GM12878 (cell line): ENCODE data around the gene IDI2.

Source experiments
- ETV6 ChIP-seq, 2 experiments: fragments of 450-650 bp in 1 of 2; IDR thresholded peaks in 1 of 2; conservative IDR thresholded peaks in 1 of 2; 2 replicates each; pipeline ENCODE4 v1.6.1; 2014; ENCODE audit warnings: antibody characterized with exemption in 1 of 2, borderline replicate concordance in 1 of 2, low read depth in 1 of 2, mild to moderate bottlenecking in 1 of 2, moderate library complexity in 1 of 2
- JUND ChIP-seq: IDR thresholded peaks from 2 replicates; pipeline ENCODE4 v1.6.1; 2012; ENCODE audit warnings: low read depth, mild to moderate bottlenecking, low read length, improper control_type of control experiment, moderate library complexity
- POLR2AphosphoS2 ChIP-seq: IDR thresholded peaks from 2 replicates; pipeline ENCODE4 v1.6.1; 2011; ENCODE audit warnings: low read depth, mild to moderate bottlenecking, low read length, improper control_type of control experiment, moderate library complexity
- TF ChIP-seq, protein P1 (sequence below), 3 experiments: IDR thresholded peaks in 2 of 3; conservative IDR thresholded peaks in 1 of 3; 2 replicates each; pipeline ENCODE4 v1.5.1; 2011; ENCODE audit warnings: low read depth in 3 of 3, low read length in 3 of 3, mild to moderate bottlenecking in 3 of 3, control low read depth in 2 of 3, moderate library complexity in 2 of 3, inconsistent platforms in 1 of 3, mixed read lengths in 1 of 3; ENCODE audit not compliant: control insufficient read depth in 2 of 3, insufficient read depth in 1 of 3; ENCODE audit errors: extremely low read depth in 1 of 3

DNA sequence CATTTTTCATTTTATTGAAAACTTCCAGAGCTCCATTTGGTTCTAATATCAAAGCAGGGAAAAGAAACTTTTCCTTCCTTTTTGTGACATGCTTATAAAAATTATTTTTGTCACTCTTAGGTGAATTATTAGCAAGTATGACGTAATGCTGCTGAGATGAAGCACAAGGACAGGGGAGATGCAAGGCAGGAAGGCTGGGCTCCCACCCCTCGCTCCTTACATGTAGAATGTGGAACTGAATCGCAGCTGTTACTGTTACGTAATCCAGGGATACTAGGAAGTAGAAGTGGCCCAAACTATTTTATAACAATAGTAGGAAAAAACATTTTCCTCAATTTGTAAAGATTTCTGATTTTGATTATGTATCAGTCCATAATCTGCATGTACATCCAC, 54.5 kb downstream of the IDI2 start:
- TF ChIP-seq POLR2AphosphoS2 = no peak
- TF ChIP-seq, protein P1, sequence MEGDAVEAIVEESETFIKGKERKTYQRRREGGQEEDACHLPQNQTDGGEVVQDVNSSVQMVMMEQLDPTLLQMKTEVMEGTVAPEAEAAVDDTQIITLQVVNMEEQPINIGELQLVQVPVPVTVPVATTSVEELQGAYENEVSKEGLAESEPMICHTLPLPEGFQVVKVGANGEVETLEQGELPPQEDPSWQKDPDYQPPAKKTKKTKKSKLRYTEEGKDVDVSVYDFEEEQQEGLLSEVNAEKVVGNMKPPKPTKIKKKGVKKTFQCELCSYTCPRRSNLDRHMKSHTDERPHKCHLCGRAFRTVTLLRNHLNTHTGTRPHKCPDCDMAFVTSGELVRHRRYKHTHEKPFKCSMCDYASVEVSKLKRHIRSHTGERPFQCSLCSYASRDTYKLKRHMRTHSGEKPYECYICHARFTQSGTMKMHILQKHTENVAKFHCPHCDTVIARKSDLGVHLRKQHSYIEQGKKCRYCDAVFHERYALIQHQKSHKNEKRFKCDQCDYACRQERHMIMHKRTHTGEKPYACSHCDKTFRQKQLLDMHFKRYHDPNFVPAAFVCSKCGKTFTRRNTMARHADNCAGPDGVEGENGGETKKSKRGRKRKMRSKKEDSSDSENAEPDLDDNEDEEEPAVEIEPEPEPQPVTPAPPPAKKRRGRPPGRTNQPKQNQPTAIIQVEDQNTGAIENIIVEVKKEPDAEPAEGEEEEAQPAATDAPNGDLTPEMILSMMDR (IDR thresholded peaks at IDR 0.05 in 2 of 3, conservative IDR thresholded peaks at IDR 0.05 in 1 of 3; ENCODE audit: control insufficient read depth in 2 of 3, extremely low read depth in 1 of 3, insufficient read depth in 1 of 3, low read depth in 3 of 3, low read length in 3 of 3) = no peak
- TF ChIP-seq ETV6 (conservative IDR thresholded peaks at IDR 0.05 in 1 of 2, IDR thresholded peaks at IDR 0.05 in 1 of 2; ENCODE audit: borderline replicate concordance in 1 of 2, low read depth in 1 of 2) = no peak
- no peak for TF ChIP-seq JUND
